Raji (cell line): ENCODE measurements around the gene DGKH.

Source experiments
- POLR2A ChIP-seq: IDR thresholded peaks from 2 replicates; pipeline ENCODE4 v1.6.1; 2011; ENCODE audit warnings: low read depth, low read length, control low read depth; ENCODE audit not compliant: insufficient read depth

Gene DGKH

DNA sequence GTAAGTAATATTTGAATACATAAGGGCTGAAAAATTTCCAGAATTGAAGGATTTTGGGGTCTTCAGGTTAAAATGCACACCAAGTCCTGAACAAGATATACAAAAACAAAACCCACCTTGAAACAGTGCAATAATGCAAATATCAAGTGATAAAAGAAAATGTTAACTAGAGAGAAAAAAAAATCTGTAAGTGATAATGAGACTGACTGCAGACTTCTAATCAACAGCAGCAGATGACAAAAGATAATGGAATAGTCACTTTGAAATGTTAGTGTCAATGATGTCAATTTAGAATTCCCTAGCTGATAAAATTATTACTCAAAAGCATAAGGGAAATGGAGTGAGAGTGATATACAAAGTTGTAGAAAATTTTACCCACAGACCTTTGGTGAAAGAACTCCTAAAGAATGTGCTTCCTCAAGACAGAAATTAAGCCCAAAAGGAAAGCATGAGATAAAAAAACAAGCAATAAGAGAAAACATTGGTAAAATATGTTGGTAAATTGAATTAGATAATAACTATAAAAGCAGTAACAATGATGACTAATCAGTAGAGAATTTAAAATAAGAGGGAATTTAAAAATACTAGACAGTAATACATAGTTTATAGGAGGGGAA is 12.4 kb upstream of the DGKH start:
- TF ChIP-seq POLR2A: no peak

DNA sequence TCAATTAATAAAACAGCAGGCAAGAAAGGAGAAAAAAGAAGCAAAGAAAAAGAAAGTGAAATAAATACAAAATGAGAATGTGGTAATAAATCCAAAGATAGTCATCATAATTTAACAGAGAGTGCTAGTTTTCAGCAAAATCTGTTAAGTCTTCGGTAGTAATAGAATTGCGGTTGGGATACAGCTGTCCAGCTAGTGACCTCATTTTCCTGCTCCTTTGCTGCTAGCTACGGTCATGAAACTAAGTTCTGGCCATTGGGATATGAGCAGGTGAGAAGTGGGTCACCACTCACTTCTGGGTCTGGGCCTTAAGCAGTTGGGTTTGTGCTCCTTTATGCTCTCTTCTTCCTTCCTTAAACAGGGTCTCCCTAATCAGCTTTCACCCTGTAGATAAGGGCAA is 11.7 kb upstream of the DGKH start:
- TF ChIP-seq POLR2A: no peak

DNA sequence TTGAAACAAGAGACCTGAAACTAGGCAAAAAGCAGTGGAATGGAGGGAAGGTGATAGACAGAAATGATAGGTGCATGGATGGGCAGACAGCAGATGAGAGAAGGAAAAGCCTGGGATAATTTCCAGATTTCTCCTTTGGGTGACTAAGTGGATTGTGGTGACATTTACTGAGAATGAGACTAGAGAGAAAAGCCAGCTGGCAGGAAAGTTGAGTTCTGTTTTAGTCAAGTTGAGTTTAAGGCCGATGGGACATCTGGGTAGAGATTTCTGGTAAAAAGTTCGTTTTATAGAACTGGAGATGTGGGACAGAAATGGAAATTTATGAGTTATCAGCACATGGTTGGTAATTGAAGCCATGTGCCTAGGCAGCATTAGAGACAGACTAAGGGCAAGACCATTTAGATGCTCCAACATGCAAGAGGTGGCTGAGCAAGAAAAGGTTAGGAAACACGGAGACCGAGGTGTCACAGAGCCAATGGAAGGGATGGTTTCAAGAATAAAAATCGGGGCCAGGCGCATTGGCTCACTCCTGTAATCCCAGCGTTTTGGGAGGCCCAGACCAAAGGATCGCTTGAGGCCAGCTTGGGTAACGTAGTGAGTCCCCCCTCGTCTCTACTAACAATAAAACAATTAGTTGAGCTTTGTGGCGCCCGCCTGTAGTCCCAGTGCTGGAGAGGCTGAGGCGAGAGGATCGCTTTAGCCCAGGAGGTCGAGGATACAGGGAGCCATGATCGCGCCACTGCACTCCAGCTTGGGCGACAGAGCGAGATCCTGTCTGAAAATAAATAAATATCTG is 9.6 kb upstream of the DGKH start:
- TF ChIP-seq POLR2A: no peak

DNA sequence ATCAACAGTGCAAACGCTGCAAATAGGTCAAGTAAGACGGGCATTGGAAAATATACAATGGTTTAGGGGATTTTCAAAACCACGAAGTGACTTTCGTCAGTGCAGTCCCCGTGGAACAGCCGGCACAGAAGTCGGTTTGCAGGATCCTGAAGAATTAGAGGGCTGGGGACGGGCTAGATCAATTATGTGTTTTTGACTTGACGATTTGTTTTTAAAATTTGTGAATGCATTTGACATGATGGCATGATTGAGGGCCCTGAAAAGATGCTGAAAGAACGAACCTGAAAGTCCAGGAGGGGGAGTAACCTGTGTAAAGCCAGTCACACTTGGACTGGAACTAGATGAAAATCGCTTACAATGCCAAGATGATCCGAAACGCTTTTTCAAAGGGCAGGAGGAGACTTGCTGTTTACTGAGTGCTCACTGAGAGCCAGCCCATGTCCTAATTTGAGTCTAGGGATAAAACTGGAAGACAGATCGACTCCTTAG is 8.9 kb upstream of the DGKH start:
- no peak for TF ChIP-seq POLR2A

- TF ChIP-seq POLR2A: peak; percentile 70
These were observed 8.3 kb upstream of the DGKH start for GRCh38 chr13:42039946-42040729.

DNA sequence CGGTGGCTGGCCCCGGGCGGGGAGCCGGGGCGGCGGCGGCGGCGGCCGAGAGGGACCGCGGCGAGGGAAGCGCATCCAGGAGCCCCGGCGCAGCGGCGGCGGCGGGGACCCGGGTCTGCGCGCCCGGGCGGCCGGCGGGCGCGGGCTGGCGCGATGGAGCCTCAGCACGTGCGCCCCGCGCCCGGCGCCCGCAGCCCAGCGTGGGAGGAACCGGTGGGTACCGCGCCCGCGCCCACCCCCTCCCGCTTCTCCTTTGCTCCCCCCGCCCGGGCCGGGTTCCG is 7.8 kb upstream of the DGKH start:
- no peak for TF ChIP-seq POLR2A

GRCh38 chr13:42041011-42041683 is 7.3 kb upstream of the DGKH start:
- no peak for TF ChIP-seq POLR2A

- TF ChIP-seq POLR2A: no peak
These were observed 6.8 kb upstream of the DGKH start for GRCh38 chr13:42041684-42042035.

- TF ChIP-seq POLR2A: no peak
These were observed 4.8 kb upstream of the DGKH start for GRCh38 chr13:42043676-42044075.

- TF ChIP-seq POLR2A: no peak
These were observed 2.0 kb upstream of the DGKH start for GRCh38 chr13:42046448-42046847.

DNA sequence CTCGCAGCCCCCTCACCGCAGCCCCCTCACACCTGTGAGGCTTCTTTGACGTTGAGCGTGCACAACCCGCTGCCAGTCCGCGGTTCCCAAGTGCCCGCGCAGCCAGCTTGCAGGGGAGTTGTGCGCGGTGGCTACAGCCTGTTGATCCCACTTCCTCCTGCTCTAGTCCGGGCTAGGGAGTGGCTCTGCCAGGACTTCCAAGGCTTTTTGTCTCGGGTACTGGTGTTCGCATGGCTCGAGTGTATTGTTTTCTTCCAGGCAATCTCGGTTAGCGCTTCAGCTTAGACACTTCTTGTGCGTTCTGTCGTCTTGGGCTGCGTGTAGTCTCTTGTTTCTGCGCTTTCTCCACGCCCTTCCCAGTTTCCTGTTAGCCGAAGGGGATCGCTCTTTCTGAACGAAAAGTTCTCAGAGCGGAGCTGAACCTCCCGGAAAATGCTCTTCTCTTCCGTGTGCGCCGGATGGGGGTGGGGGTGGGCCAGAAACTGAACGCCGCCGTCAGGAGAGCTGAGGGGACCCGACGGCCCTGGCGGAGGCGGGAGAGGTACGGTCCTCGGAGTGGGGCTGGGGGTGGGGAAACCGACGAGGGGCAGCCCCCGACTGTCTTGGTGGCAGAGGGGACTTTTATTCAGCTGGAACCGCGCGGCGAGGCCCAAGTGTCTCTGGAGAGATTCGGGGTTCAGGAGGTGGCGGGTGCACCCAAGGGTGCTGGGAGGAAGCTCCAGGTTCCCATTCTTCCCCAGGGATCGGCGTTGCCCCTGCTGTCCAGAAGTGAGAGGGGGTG is 697 bp upstream of the DGKH start:
- no peak for TF ChIP-seq POLR2A

DNA sequence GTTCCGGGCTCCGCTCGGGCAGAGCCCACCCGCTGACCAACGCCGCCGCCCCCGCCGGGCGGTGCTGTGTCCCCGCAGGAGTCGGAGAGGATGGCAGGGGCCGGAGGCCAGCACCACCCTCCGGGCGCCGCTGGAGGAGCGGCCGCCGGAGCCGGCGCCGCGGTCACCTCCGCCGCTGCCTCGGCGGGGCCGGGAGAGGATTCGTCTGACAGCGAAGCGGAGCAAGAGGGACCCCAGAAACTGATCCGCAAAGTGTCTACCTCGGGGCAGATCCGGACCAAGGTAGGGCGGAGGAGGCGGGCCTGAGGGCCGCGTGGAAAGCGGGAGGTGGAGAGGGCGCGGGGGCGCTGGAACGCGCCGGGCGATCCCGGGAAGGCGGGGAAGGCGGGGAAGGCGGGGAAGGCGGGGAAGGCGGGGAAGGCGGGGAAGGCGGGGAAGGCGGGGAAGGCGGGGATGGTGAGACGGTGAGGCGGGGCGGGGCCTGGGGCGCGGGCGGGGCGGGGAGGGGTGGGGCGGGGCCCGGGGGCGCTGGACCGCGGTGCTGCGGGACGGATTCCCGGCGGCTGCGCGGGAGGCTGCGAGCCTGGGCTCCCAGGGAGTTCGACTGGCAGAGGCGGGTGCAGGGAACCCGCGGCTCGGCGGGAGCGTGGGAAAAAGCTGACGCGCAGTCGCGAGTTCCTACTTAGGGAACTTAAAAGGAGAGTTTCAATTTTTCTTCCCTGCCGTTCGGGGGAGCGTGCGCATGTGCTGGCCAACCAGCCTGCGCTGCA is 421 bp downstream of the DGKH start:
- peak; percentile 28; the same call in 1 of the 2 replicates for TF ChIP-seq POLR2A

DNA sequence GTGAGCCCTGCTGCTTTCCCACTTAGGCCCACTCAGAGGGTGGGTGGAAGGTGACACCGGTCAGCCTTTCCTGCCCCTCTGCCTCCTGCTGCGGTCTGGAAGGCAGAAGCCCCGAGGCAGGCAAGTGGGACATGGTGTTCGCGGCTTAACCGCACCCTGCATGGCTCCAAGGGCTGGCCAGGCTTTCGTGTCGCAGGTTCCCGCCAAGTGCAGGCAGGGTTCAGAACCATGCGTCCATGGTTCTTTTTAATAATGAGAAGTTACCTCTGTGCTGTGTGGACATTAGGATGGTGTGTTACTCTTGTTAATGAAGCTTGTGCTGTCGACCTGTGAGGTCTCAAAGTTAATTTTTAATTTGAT is 986 bp downstream of the DGKH start:
- no peak for TF ChIP-seq POLR2A
